GM19468 (cell line): ENCODE data around the gene FMNL2.

Experiments used
- ATAC-seq: cut with Tn5 transposase; IDR thresholded peaks from one replicate; pipeline ENCODE4 v1.9.1; 2021; ENCODE audit warnings: mild to moderate bottlenecking, moderate library complexity, moderate number of reproducible peaks; ENCODE audit not compliant: unreplicated experiment; ENCODE audit errors: extremely low read depth

FMNL2 gene

DNA sequence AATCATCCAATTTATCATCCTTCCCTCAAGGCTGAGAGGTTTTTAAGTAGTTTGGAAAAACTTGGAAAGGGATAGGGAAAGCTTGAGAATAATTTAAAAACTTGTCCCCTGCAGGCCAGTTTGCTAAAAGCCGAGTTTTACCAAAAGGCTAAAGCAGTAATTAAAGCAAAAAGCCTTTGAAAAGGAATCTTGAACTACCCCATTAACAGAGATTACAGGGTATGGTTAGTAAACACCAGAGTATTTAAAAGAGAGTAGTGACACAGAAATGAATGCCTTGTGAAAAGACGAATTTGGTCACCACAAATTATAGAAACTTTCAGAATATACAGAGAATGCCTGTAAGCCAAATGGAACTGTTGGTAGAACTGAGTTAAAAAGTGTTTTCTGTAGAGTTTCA lies 85.0 kb downstream of the FMNL2 start:
- ATAC-seq, result no peak

GRCh38 chr2:152420363-152420762 lies 85.4 kb downstream of the FMNL2 start:
- ATAC-seq, result no peak

DNA sequence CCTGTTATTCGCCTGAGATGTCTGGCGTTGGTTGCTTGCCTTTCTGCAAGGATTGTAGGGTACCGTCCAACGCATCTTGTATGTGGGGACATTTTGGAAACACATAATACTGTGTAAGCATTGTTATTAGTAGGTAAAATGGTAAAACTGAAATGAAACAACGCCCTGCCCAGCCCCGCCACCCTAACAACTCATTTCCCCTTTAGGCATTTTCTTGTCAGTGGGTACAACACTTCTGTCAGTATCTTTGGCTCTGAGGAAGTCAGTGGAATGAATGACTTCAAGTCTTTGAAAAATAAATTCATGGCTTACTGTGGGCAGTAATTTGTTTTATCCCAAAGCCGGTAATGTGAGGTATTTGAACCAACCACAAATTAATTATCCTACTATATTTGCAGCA lies 86.0 kb downstream of the FMNL2 start:
- ATAC-seq, result no peak

GRCh38 chr2:152421521-152422370 lies 86.8 kb downstream of the FMNL2 start:
- ATAC-seq, result peak; percentile 87

DNA sequence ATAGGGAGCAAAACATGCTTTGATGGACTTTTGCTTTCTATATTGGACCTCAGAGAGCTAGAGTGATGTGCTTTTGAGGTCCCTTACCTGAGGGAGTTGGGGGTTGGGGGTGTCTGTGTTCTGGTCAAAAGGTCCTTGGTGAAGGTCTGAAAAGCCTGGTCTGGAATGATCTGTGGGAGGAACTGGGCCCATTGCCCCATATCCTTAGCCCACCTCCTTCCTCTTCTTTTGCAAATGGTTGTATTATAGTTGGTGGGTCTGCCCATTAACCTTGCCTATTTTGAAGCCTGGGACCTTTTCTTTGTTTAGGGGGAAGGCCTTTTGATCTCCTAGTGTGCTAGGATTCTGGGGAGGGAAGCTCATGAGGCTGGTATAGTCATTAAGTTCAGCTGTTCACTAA lies 88.7 kb downstream of the FMNL2 start:
- no peak for ATAC-seq

DNA sequence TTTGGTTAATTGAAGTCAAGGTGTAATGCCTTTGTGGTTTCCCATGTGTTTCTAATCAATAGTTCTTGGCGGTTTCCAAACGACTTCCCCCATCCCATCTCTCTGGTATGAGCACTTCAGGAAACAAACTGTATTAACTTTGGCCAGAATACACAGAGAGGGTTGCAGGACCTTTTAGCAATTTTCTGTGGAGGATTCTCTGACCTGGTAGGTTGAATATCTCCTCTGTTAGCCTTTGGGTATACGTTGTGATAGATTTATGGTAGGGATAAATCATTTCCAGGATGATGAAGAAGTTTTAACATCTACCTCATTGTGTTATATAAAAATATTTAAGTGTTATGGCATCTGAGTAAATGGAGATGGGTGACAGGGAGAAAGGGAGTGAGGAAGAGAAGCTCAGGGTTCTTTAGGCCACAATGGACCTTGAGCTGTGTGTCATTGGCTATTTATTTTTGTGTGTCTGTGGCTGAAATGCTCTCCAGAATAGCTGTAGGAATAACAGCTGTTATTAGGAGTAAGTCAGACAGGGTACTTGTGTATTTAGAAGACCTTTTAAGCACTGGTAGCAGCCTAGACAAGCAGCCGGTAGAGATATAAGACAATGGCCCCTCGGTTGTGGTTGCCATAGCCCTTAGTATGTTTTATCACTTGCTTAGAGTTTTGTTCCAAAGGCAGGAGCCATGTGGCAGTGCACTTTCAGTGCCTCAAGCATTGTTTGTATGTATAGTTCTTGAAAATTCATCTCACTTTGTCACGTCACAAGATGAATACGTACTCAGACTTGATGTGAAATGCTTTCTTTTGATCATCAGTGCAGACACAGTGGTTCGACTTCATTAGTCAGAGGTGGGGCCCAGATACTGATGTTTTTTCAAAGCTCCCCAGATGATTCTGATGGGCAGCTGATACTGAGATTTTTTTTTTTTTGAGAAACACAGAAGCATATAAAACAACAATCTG lies 91.1 kb downstream of the FMNL2 start:
- ATAC-seq, result no peak

- ATAC-seq, result no peak
Observed at GRCh38 chr2:152426801-152427200, 91.8 kb downstream of the FMNL2 start.

GRCh38 chr2:152427902-152428301 lies 92.9 kb downstream of the FMNL2 start:
- no peak for ATAC-seq

- ATAC-seq, result no peak
Observed at GRCh38 chr2:152428800-152429582, 94.0 kb downstream of the FMNL2 start.

GRCh38 chr2:152430876-152431275 lies 95.9 kb downstream of the FMNL2 start:
- ATAC-seq, result no peak

- no peak for ATAC-seq
Observed at GRCh38 chr2:152431370-152432098, 96.6 kb downstream of the FMNL2 start.

- ATAC-seq, result no peak
Observed at GRCh38 chr2:152432206-152432653, 97.3 kb downstream of the FMNL2 start.

- no peak for ATAC-seq
Observed at GRCh38 chr2:152432765-152433164, 97.8 kb downstream of the FMNL2 start.

DNA sequence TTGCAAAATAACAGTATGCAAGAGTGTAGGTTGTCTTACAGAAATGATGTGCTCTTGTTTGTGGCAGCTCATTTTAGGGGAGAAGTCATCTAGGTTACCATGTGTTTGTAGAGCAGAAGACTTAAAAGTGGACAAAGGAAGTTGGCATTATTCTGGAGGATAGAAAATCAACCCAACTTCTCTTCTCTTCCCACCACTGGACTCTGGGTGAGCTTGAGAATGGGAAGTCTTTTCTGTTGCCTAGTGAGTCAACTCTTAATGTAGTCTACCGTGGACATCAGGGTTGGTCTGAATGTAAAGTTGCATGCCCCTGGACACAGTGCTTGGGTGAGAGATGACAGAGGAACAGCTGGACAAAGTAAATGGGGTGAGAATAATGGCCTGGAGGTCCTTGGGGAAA lies 98.3 kb downstream of the FMNL2 start:
- no peak for ATAC-seq

DNA sequence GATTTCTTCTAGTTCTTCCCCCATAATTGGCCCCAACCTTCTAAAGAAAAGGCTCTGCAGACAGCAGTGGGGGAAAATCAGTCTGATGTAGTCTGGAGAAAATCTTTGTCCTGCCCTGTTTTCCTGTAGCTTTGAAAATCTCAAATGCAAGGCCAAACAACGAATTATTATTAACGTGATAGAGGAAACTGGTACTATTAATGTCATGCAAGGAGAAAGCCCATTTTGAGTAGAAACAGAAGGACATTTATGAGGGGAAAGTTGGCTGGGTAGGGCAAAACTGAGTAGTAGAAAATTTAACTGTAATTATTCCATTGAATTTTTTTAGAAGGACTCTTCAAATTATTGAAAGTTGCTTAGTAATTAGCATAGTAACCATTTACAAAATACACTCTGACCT lies 98.8 kb downstream of the FMNL2 start:
- ATAC-seq, result no peak

GRCh38 chr2:152434395-152435182 lies 99.6 kb downstream of the FMNL2 start:
- ATAC-seq, result no peak

DNA sequence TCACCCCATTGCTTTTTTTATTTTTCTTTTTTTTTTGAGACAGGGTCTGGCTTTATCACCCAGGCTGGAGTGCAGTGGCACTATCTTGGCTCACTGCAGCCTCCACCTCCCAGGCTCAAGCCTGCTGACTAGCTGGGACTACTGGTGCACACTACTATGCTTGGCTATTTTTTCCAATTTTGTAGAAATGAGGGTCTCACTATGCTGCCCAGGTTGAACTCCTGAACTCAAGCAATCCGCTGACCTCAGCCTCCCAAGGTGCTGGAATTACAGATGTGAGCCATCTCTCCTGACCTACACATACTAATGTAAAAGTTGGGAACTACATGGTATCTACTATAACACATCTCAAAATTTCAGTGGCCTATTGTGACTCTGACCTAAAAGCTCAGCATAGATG lies 101.2 kb downstream of the FMNL2 start:
- ATAC-seq, result no peak

- no peak for ATAC-seq
Observed at GRCh38 chr2:152437276-152438108, 102.5 kb downstream of the FMNL2 start.
